ENCODE results near the gene RAB18. TPM values are rescaled to one million over a fixed set of nuclear protein-coding genes. Genes with fewer than 3 reads are reported as not detected.

RAB18 gene
- total RNA-seq, 4 donors from 2014 or later = 39.9 to 102 (median 66.4) TPM

DNA sequence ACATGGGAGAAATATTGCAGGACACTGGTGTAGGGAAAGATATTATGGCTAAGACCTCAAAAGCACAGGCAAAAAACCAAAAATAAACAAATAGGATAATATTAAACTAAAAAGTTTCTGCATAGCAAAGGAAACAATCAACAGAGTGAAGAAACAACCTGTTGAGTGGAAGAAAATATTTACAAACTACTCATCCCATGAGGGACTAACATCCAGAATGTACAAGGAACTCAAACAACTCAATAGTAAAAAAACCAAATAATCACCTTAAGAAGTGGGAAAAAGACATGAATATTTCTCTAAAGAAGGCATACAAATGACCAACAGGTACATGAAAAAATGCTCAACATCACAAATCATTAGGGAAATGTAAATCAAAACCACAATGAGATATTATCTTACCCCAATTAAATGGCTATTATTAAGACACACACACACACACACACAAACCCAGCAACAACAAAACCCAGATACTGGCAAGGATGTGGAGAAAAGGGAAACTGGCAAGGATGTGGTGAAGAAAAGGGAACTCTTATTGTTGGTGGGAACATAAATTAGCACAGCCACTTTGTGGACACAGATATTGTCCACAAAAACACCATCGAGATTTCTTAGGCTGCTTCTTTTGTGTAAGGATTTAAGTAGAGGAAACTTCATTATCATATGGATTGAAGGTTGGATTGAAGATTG lies 9.8 kb upstream of the RAB18 start:
- TF ChIP-seq, protein P1, sequence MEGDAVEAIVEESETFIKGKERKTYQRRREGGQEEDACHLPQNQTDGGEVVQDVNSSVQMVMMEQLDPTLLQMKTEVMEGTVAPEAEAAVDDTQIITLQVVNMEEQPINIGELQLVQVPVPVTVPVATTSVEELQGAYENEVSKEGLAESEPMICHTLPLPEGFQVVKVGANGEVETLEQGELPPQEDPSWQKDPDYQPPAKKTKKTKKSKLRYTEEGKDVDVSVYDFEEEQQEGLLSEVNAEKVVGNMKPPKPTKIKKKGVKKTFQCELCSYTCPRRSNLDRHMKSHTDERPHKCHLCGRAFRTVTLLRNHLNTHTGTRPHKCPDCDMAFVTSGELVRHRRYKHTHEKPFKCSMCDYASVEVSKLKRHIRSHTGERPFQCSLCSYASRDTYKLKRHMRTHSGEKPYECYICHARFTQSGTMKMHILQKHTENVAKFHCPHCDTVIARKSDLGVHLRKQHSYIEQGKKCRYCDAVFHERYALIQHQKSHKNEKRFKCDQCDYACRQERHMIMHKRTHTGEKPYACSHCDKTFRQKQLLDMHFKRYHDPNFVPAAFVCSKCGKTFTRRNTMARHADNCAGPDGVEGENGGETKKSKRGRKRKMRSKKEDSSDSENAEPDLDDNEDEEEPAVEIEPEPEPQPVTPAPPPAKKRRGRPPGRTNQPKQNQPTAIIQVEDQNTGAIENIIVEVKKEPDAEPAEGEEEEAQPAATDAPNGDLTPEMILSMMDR (IDR thresholded peaks at IDR 0.05) = no peak
- no peak for TF ChIP-seq POLR2A (IDR thresholded peaks at IDR 0.05)
- H3K4me3 ChIP-seq (ENCODE audit: low read depth, poor library complexity, severe bottlenecking) = no peak overlapping the region
- DNase-seq (ENCODE audit: low spot score in 2 of 2) = no peak
- WGBS, 2 donors = 75 to 83% methylated on average over 1 of the region's 1 CpG
- intact Hi-C loops (cut with DNase I; ENCODE audit: low total_unique reads) = no loop called here

DNA sequence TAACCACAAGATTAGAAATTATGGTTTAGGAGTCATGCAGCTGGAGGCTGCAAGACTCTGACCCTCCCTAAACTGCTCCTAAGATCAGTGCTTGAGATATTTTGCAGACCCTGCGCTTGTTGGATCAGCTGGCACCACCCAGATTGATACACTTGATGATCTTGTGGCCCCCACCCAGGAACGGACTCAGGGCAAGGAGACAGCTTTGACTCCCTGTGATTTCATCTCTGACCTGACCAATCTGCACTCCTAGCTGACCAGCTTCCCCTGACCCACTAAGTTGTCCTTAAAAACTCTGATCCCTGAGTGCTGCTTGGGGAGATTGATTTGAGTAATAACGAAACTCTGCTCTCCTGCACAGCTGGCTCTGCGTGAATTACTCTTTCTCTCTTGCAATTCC lies 8.0 kb upstream of the RAB18 start:
- 78 to 83% methylated on average over 4 of the region's 4 CpGs for WGBS, 2 donors
- no peak for DNase-seq (ENCODE audit: low spot score in 2 of 2)
- H3K4me3 ChIP-seq (ENCODE audit: low read depth, poor library complexity, severe bottlenecking) = no peak overlapping the region
- TF ChIP-seq POLR2A (IDR thresholded peaks at IDR 0.05) = no peak
- TF ChIP-seq, protein P1 (IDR thresholded peaks at IDR 0.05) = no peak
- intact Hi-C loops (cut with DNase I; ENCODE audit: low total_unique reads) = no loop called here

DNA sequence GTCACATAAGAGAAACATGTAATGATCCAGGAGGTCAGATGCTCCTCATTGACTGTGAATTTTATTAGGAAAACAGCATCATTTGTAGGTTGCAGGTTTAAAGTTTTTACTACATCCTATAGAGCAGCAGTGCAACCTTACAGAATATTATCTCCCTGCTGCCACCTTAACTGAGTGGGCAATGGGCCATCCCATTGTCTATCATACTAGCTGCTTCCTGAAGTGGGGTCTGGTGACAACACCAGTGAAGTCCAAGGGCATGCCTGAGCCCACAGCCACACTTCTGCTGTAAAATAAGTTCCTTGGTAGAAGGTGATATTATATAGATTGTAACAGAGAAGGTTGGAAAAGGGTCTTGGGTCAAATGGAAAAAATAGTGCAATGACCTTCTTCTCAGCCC lies 4.0 kb upstream of the RAB18 start:
- intact Hi-C loops (cut with DNase I; ENCODE audit: low total_unique reads) = no loop called here
- no peak overlapping the region for H3K4me3 ChIP-seq (ENCODE audit: low read depth, poor library complexity, severe bottlenecking)
- no peak for DNase-seq (ENCODE audit: low spot score in 2 of 2)
- TF ChIP-seq, protein P1 (IDR thresholded peaks at IDR 0.05) = no peak
- no peak for TF ChIP-seq POLR2A (IDR thresholded peaks at IDR 0.05)

DNA sequence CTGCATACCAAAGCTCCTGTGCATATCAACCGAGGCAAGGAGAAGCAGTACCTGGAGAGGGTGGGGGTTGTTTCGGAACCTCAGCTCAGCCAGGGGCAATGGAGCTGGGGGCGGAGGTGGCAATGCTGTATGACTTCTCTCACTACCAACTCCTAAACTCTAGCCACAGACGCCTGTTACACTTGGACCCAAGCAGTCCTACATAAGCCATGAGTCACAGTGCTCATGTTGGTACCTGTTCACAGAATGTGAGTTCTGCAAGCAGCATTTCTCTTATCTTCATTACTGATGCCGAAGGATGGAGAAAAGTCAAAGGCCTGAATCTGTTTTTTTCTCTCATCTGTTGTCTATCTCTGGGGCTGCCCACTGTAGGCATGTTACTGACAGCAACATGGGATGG lies 3.2 kb upstream of the RAB18 start:
- peak in 1 of 2 donors; percentile 55 for DNase-seq (ENCODE audit: low spot score in 2 of 2)
- intact Hi-C loops (cut with DNase I; ENCODE audit: low total_unique reads) = no loop called here
- WGBS, 2 donors = 40 to 56% methylated on average over 5 of the region's 5 CpGs
- TF ChIP-seq, protein P1 (IDR thresholded peaks at IDR 0.05) = no peak
- TF ChIP-seq POLR2A (IDR thresholded peaks at IDR 0.05) = no peak
- H3K4me3 ChIP-seq (ENCODE audit: low read depth, poor library complexity, severe bottlenecking) = no peak overlapping the region

DNA sequence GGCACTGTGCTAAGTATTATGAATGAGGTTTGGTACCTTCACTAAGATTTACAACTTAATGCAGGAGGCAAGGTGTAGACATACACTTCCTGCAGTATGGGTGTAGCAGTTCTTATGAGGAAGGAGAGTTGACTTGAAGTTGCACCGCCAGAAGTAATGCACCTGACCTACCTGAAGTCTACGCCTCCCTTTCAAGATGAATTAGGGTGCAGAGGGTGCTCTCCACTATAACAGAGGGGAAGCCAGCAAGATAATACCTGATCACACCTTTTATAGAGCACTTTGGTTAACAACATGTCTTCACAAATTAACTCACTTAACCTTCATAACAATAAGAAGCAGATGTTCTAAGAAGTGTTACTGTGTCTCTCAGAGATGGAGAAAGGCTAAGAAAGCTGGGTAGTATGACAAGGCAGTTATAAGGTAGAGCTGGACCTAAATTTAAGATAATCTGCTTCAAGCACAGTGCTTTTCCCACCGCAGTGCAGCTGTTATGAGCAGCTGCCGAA lies 552 bp upstream of the RAB18 start:
- WGBS, 2 donors = 41 to 44% methylated on average over 4 of the region's 4 CpGs
- no peak for TF ChIP-seq POLR2A (IDR thresholded peaks at IDR 0.05)
- TF ChIP-seq, protein P1 (IDR thresholded peaks at IDR 0.05) = no peak
- no peak overlapping the region for H3K4me3 ChIP-seq (ENCODE audit: low read depth, poor library complexity, severe bottlenecking)
- intact Hi-C loops (cut with DNase I; ENCODE audit: low total_unique reads) = no loop called here
- no peak for DNase-seq (ENCODE audit: low spot score in 2 of 2)

Data from lower leg skin (tissue), 4 donors.